Measurements from ENCODE around the gene ZNF654. TPM values are rescaled to one million over a fixed set of nuclear protein-coding genes. Genes with fewer than 3 reads are reported as not detected.

The ZNF654 gene
- polyA plus RNA-seq, 1 of the 3 experiments (the other 2 are of a cell fraction), result 1.6 TPM

GRCh38 chr3:88034491-88035275 is 24.4 kb upstream of the ZNF654 start:
- no peaks in the 10 kb centered on the region for H3K9me3 ChIP-seq
- H3K4me2 ChIP-seq, result no peak overlapping the region
- no peaks in the 10 kb centered on the region for H3K27me3 ChIP-seq (ENCODE audit: insufficient read depth)
- H3K9ac ChIP-seq, result no peak overlapping the region
- DNase-seq, result no peak
- H3K79me2 ChIP-seq (ENCODE audit: insufficient read depth), result no peaks in the 10 kb centered on the region
- no peak overlapping the region for H3K4me3 ChIP-seq (ENCODE audit: low read depth in 2 of 2, low read length in 1 of 2)
- H3F3A ChIP-seq (replicated peaks; ENCODE audit: insufficient read depth), result no peaks in the 10 kb centered on the region
- no peak overlapping the region for H2AFZ ChIP-seq (ENCODE audit: low read depth)
- no peak overlapping the region for H3K27ac ChIP-seq (ENCODE audit: low read depth in 2 of 2, low read length in 1 of 2)
- TF ChIP-seq REST (IDR thresholded peaks at IDR 0.05; ENCODE audit: low read depth, low read length) (no peak), EP300 (IDR thresholded peaks at IDR 0.05; ENCODE audit: borderline replicate concordance in 1 of 2, low read depth in 1 of 2, low read length in 1 of 2) (no peak), POLR2AphosphoS5 (IDR thresholded peaks at IDR 0.05; ENCODE audit: low read depth, low read length) (no peak)
- 80% methylated on average over 8 of the region's 8 CpGs for WGBS (ENCODE audit: low lambda C conversion rate)
- POLR2A ChIA-PET, result no interaction called here
- no peaks in the 10 kb centered on the region for H3K36me3 ChIP-seq (replicated peaks in 1 of 2; ENCODE audit: control insufficient read depth in 1 of 2, insufficient read depth in 2 of 2, low read length in 1 of 2)
- CTCF ChIA-PET, result no interaction called here
- no peaks in the 10 kb centered on the region for H3K9me2 ChIP-seq
- H3K4me1 ChIP-seq (ENCODE audit: control insufficient read depth in 1 of 2, insufficient read depth in 2 of 2, low read depth in 1 of 2, low read length in 1 of 2), result peaks cover 0 to 4% of the 10 kb centered on the region in 2 experiments; a peak in 2 of 4 replicates
- no peaks in the 10 kb centered on the region for H4K20me1 ChIP-seq (ENCODE audit: insufficient read depth)

GRCh38 chr3:88036221-88036620 is 22.8 kb upstream of the ZNF654 start:
- CTCF ChIA-PET, result no interaction called here
- no peak overlapping the region for H3K27ac ChIP-seq (ENCODE audit: low read depth in 2 of 2, low read length in 1 of 2)
- WGBS (ENCODE audit: low lambda C conversion rate), result 58% methylated on average over 5 of the region's 5 CpGs
- H3K4me3 ChIP-seq (ENCODE audit: low read depth in 2 of 2, low read length in 1 of 2), result no peak overlapping the region
- H2AFZ ChIP-seq (ENCODE audit: low read depth), result no peak overlapping the region
- no peak overlapping the region for H3K9ac ChIP-seq
- POLR2A ChIA-PET, result no interaction called here
- H3K36me3 ChIP-seq (replicated peaks in 1 of 2; ENCODE audit: control insufficient read depth in 1 of 2, insufficient read depth in 2 of 2, low read length in 1 of 2), result no peaks in the 10 kb centered on the region
- no peaks in the 10 kb centered on the region for H4K20me1 ChIP-seq (ENCODE audit: insufficient read depth)
- no peaks in the 10 kb centered on the region for H3K79me2 ChIP-seq (ENCODE audit: insufficient read depth)
- no peaks in the 10 kb centered on the region for H3K9me2 ChIP-seq
- peaks cover 0 to 4% of the 10 kb centered on the region in 2 experiments; a peak in 2 of 4 replicates for H3K4me1 ChIP-seq (ENCODE audit: control insufficient read depth in 1 of 2, insufficient read depth in 2 of 2, low read depth in 1 of 2, low read length in 1 of 2)
- H3K27me3 ChIP-seq (ENCODE audit: insufficient read depth), result no peaks in the 10 kb centered on the region
- no peaks in the 10 kb centered on the region for H3K9me3 ChIP-seq
- no peak overlapping the region for H3K4me2 ChIP-seq
- no peak for TF ChIP-seq RCOR1 (IDR thresholded peaks at IDR 0.05; ENCODE audit: low read length)
- TF ChIP-seq MEF2A (IDR thresholded peaks at IDR 0.05; ENCODE audit: borderline replicate concordance, low read depth), result no peak
- TF ChIP-seq USF2 (IDR thresholded peaks at IDR 0.05; ENCODE audit: borderline replicate concordance, low read depth, low read length), result no peak
- no peak for TF ChIP-seq USF1 (IDR thresholded peaks at IDR 0.05; ENCODE audit: borderline replicate concordance, low read depth)
- no peak for TF ChIP-seq TCF12 (IDR thresholded peaks at IDR 0.05)
- TF ChIP-seq MXI1 (IDR thresholded peaks at IDR 0.05; ENCODE audit: low read depth, low read length), result no peak
- no peak for TF ChIP-seq GABPA (IDR thresholded peaks at IDR 0.05; ENCODE audit: low read depth)
- no peak for TF ChIP-seq TAF1 (IDR thresholded peaks at IDR 0.05; ENCODE audit: borderline replicate concordance, low read depth, low read length)
- no peak for TF ChIP-seq FOXJ3 (CRISPR knock-in tag; IDR thresholded peaks at IDR 0.05)
- H3F3A ChIP-seq (replicated peaks; ENCODE audit: insufficient read depth), result no peaks in the 10 kb centered on the region
- no peak for DNase-seq

All from SK-N-SH (cell line).